Naive thymus-derived CD4-positive, alpha-beta T cell (primary cell): ENCODE measurements around the gene CHD3. TPM values are rescaled to one million over a fixed set of nuclear protein-coding genes. Genes with fewer than 3 reads are reported as not detected.

Source experiments
- ATAC-seq: fragments of 150-1000 bp; cut with Tn5 transposase; 2 replicates; pipeline ENCODE4 v1.10.0; 2021; ENCODE audit warnings: mild to moderate bottlenecking, moderate library complexity
- CTCF ChIA-PET: fragments of 350-600 bp; sonication (Branson Sonifier 250); formaldehyde crosslinking; loops from one replicate; lab custom pipeline; 2021; ENCODE audit warnings: antibody characterized with exemption; lab: Charles Lee
- POLR2A ChIA-PET: fragments of 350-600 bp; sonication (Branson Sonifier 250); formaldehyde crosslinking; loops from one replicate; lab custom pipeline; 2021; ENCODE audit warnings: antibody characterized with exemption, inconsistent platforms; lab: Charles Lee
- DNase-seq, 9 donors: peaks; one replicate each; pipeline versions ENCODE4 v3.0.0 to v3.0.0-alpha.2; 2020 to 2022; ENCODE audit warnings: mixed read lengths in 1 of 9
- H3K27ac ChIP-seq: one replicate; pipeline ENCODE4 v1.7.0; 2013; ENCODE audit warnings: mild to moderate bottlenecking, low read depth, low read length, moderate library complexity
- H3K27me3 ChIP-seq, 2 donors: one replicate each; pipeline ENCODE4 v1.7.0; 2013; ENCODE audit warnings: low read length in 2 of 2, mild to moderate bottlenecking in 2 of 2, moderate library complexity in 2 of 2; ENCODE audit not compliant: control insufficient read depth in 2 of 2, insufficient read depth in 2 of 2
- H3K36me3 ChIP-seq, 3 experiments: 1 replicate in 2 of 3; 2 replicates in 1 of 3; pipeline ENCODE4 v1.7.0; 2013; ENCODE audit warnings: low read length in 3 of 3, mild to moderate bottlenecking in 3 of 3, moderate library complexity in 1 of 3; ENCODE audit not compliant: insufficient read depth in 3 of 3, control insufficient read depth in 2 of 3
- H3K4me1 ChIP-seq, 2 donors: one replicate each; pipeline ENCODE4 v1.7.0; 2013; ENCODE audit warnings: low read length in 2 of 2, mild to moderate bottlenecking in 2 of 2, moderate library complexity in 1 of 2; ENCODE audit not compliant: control insufficient read depth in 2 of 2, insufficient read depth in 2 of 2
- H3K4me3 ChIP-seq: 2 replicates; pipeline ENCODE4 v1.7.0; 2013; ENCODE audit warnings: mild to moderate bottlenecking, low read length
- H3K9me3 ChIP-seq, 3 experiments: 1 replicate in 2 of 3; 2 replicates in 1 of 3; pipeline ENCODE4 v1.7.0; 2013; ENCODE audit warnings: low read length in 3 of 3; ENCODE audit not compliant: control insufficient read depth in 2 of 3
- H3K27ac Mint-ChIP-seq, 9 donors: one replicate each; pipeline ENCODE4 v1.8.0; 2020 to 2022; ENCODE audit warnings: mixed read lengths in 9 of 9, mild to moderate bottlenecking in 8 of 9, moderate library complexity in 5 of 9, inconsistent platforms in 2 of 9
- H3K27me3 Mint-ChIP-seq, 5 donors: one replicate each; pipeline ENCODE4 v1.8.0; 2021 to 2022; ENCODE audit warnings: mixed read lengths in 5 of 5, mild to moderate bottlenecking in 1 of 5
- H3K36me3 Mint-ChIP-seq, 5 donors: one replicate each; pipeline ENCODE4 v1.8.0; 2020 to 2022; ENCODE audit warnings: mixed read lengths in 5 of 5, mild to moderate bottlenecking in 3 of 5, inconsistent platforms in 1 of 5
- H3K4me1 Mint-ChIP-seq, 7 donors: one replicate each; pipeline ENCODE4 v1.8.0; 2020 to 2022; ENCODE audit warnings: mixed read lengths in 7 of 7, mild to moderate bottlenecking in 3 of 7, inconsistent platforms in 1 of 7
- H3K4me3 Mint-ChIP-seq, 10 donors: one replicate each; pipeline ENCODE4 v1.8.0; 2020 to 2022; ENCODE audit warnings: mild to moderate bottlenecking in 10 of 10, mixed read lengths in 10 of 10, moderate library complexity in 6 of 10, inconsistent platforms in 2 of 10
- H3K9me3 Mint-ChIP-seq, 11 donors: one replicate each; pipeline ENCODE4 v1.8.0; 2020 to 2022; ENCODE audit warnings: mixed read lengths in 11 of 11, mild to moderate bottlenecking in 4 of 11, inconsistent platforms in 1 of 11, moderate library complexity in 1 of 11
- intact Hi-C, 2 donors: fragments of 100-400 bp; cut with micrococcal nuclease; formaldehyde crosslinking; loops; one replicate each; pipeline ENCODE4 v1.15.1; 2023
- polyA plus RNA-seq, 2 donors: library from polyadenylated mRNA; unstranded; fragments of 300-500 nt; fragmentation: Illumina TruSeq; gene quantifications; one replicate each; pipeline ENCODE4 v1.2.3, GENCODE V29; 2021
- total RNA-seq, 6 experiments: library from RNA in 5 of 6; stranded (reverse) in 5 of 6; gene quantifications; 1 replicate in 5 of 6; 2 replicates in 1 of 6; pipeline ENCODE4 v1.2.3 and lab custom pipeline; 2021 to 2026

CHD3 gene
- total and polyA plus RNA-seq, 7 experiments from 2014 or later = 12.7 to 417 (median 247) TPM

DNA sequence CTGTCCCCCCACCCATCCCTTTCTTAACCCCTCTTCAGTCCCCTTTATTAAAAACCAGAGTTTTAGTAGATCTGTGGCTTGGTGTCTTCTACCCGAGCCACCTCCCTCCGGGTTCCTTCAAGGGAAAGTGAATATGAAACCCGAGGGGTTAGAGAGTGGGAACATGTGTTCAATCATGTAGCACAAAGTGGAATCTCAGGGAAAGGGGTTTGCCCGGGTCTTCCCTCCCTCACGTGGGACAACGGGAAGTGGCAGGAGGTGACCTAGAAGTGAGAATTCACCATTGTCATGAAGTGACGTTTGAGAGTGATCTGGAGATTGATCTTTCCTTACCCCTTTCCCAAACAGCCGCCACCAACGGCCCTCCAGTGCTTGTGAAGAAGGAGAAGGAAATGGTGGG, 22.5 kb downstream of the CHD3 start:
- Mint-ChIP-seq H3K36me3 (peaks cover 17 to 33% (median 26%) of the 10 kb centered on the region in 5 donors), H3K4me3 (no peak overlapping the region), H3K4me1 (peaks cover 20 to 32% (median 27%) of the 10 kb centered on the region in 7 donors), H3K27ac (peak overlapping the region in 6 of 9 donors; percentile 0 to 62 (median 23)), H3K27me3 (no peaks in the 10 kb centered on the region), H3K9me3 (peaks cover 0 to 2% (median 0%) of the 10 kb centered on the region in 11 donors)
- POLR2A ChIA-PET = interaction anchor here (1.0 kb wide), 1 partner anchor 22 kb away, joined by 4 read pairs; the partner anchor contains the start of gene CHD3
- ATAC-seq = no peak
- Histone ChIP-seq H3K4me1 (peaks cover 11 to 12% of the 10 kb centered on the region in 2 donors), H3K27ac (no peak overlapping the region), H3K4me3 (no peak overlapping the region), H3K36me3 (peaks cover 10 to 65% (median 40%) of the 10 kb centered on the region in 3 experiments), H3K9me3 (no peaks in the 10 kb centered on the region), H3K27me3 (no peaks in the 10 kb centered on the region)
- CTCF ChIA-PET = interaction anchor here (1.4 to 3.0 kb wide), 4 partner anchors 45 to 79 kb away, joined by 6 to 33 read pairs (median 15); no protein-coding TSS in a partner anchor
- intact Hi-C loops = loop anchor here in 1 of 2 donors (5.0 kb wide), 1 partner anchor 146 kb away; no protein-coding TSS in a partner anchor
- no peak for DNase-seq

GRCh38 chr17:7912927-7913524, 24.4 kb downstream of the CHD3 start:
- POLR2A ChIA-PET = interaction anchor here (0.6 to 3.0 kb wide), 13 partner anchors 9 to 226 kb away, joined by 3 to 26 read pairs (median 4); partner anchors contain the start of genes NAA38 and TP53
- H3K9me3 ChIP-seq = no peaks in the 10 kb centered on the region
- H3K36me3 Mint-ChIP-seq = peaks cover 14 to 25% (median 20%) of the 10 kb centered on the region in 5 donors
- no peak overlapping the region for H3K4me3 ChIP-seq
- peak; percentile 64 for ATAC-seq
- intact Hi-C loops = loop anchor here (1.0 to 5.0 kb wide), 9 partner anchors 14 to 170 kb away; no protein-coding TSS in a partner anchor
- CTCF ChIA-PET = interaction anchor here (0.6 to 3.0 kb wide), 17 partner anchors 9 to 169 kb away, joined by 3 to 33 read pairs (median 5); no protein-coding TSS in a partner anchor
- peak overlapping the region in 7 of 10 donors; percentile 26 to 77 (median 49) for H3K4me3 Mint-ChIP-seq
- H3K27me3 ChIP-seq = no peaks in the 10 kb centered on the region
- peaks cover 20 to 22% of the 10 kb centered on the region in 2 donors for H3K4me1 ChIP-seq
- no peaks in the 10 kb centered on the region for H3K27me3 Mint-ChIP-seq
- peaks cover 7 to 46% (median 27%) of the 10 kb centered on the region in 3 experiments for H3K36me3 ChIP-seq
- H3K4me1 Mint-ChIP-seq = peaks cover 25 to 41% (median 37%) of the 10 kb centered on the region in 7 donors
- peak in 7 of 9 donors; percentile 55 to 77 (median 66) for DNase-seq
- peak overlapping the region; percentile 39 for H3K27ac ChIP-seq
- peak overlapping the region; percentile 66 to 90 (median 79) for H3K27ac Mint-ChIP-seq
- H3K9me3 Mint-ChIP-seq = peaks cover 0 to 4% (median 0%) of the 10 kb centered on the region in 11 donors

- POLR2A ChIA-PET = interaction anchor here (0.6 to 6.0 kb wide), 19 partner anchors 12 to 304 kb away, joined by 3 to 74 read pairs (median 6); partner anchors contain the start of genes CNTROB, KCNAB3, KDM6B and NAA38
Observed at GRCh38 chr17:7915179-7915610, 26.6 kb downstream of the CHD3 start.

DNA sequence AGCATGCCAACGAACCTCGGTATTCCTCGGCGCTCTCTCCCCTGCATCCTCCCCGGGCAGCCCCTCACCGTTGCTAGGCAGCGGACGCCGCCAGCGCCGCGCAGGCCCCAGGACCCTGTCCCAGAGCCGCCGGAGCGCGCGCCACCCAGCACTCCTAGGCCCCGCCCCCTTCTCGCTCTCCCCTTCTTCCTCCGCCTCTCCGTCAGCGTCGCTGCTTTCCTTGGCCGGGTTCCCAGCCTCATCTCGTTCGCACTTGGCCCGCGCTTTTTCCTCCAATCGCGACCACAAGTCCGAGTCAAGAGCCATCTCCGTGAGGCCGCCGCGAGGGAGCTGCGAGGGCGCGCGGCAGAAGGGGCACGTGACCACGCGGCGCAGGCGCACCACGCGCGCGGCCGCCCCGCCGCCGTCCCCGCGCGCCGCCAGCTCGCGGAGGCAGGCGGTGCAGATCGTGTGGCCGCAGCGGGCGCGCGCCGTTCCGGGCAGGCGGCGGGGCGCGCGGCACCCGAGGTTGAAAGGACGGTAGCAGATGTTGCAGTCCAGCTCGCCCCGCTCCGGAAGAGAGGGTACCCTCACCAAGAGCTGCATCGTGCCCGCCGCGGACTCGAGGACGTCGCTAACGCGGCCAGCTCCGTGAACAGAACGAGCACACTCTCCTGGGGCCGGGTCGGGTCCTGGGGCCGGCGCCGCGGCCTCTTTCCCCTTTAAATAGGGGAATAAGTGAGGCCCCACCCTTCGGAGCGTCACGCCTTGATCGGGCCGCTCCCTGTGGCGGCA, 27.2 kb downstream of the CHD3 start, which contains the start of gene RNF227:
Gene RNF227, minus strand, starts transcription at position 679 of the 774 bp plus-strand sequence. Its CDS starts 94 bp downstream, at position 585.
- Mint-ChIP-seq H3K4me3 (peak within 1 kb of the TSS; percentile 64 to 98 (median 88)), H3K36me3 (peaks cover under 1 to 4% (median 3%) of the 10 kb centered on the region in 5 donors), H3K9me3 (peaks cover 0 to 1% (median 0%) of the 10 kb centered on the region in 11 donors), H3K27me3 (no peaks in the 10 kb centered on the region), H3K27ac (peak within 1 kb of the TSS; percentile 82 to 95 (median 92)), H3K4me1 (peaks cover 22 to 37% (median 35%) of the 10 kb centered on the region in 7 donors)
- Histone ChIP-seq H3K27ac (peak within 1 kb of the TSS; percentile 75), H3K27me3 (no peaks in the 10 kb centered on the region), H3K36me3 (peaks cover 0 to 18% (median 7%) of the 10 kb centered on the region in 3 experiments), H3K4me3 (peak within 1 kb of the TSS; percentile 91), H3K4me1 (peaks cover 20 to 22% of the 10 kb centered on the region in 2 donors), H3K9me3 (no peaks in the 10 kb centered on the region)
- POLR2A ChIA-PET = interaction anchor here (0.6 to 6.0 kb wide), 21 partner anchors 11 to 304 kb away, joined by 3 to 74 read pairs (median 6); partner anchors contain the start of genes CNTROB, CYB5D1, KCNAB3 and KDM6B
- ATAC-seq (peak; percentile 88), DNase-seq (peak; percentile 74 to 90 (median 83))
- intact Hi-C loops = loop anchor here (1.0 kb wide), 5 partner anchors 17 to 58 kb away; partner anchors contain the start of genes CNTROB (in 2 of the 2) and NAA38 (in 1 of the 2)
- CTCF ChIA-PET = interaction anchor here (0.7 to 3.9 kb wide), 10 partner anchors 9 to 74 kb away, joined by 3 to 48 read pairs (median 4); partner anchors contain the start of genes CNTROB, CYB5D1, NAA38 and TRAPPC1

More at GRCh38 chr17:7915179-7915610, 26.6 kb downstream of the CHD3 start:
- Histone ChIP-seq H3K4me1 (peaks cover 20 to 22% of the 10 kb centered on the region in 2 donors), H3K9me3 (no peaks in the 10 kb centered on the region), H3K36me3 (peaks cover 0 to 24% (median 13%) of the 10 kb centered on the region in 3 experiments), H3K27me3 (no peaks in the 10 kb centered on the region), H3K4me3 (peak overlapping the region; percentile 91), H3K27ac (peak overlapping the region; percentile 75)
- Mint-ChIP-seq H3K4me3 (peak overlapping the region; percentile 64 to 98 (median 88)), H3K9me3 (peaks cover 0 to 1% (median 0%) of the 10 kb centered on the region in 11 donors), H3K4me1 (peaks cover 22 to 37% (median 35%) of the 10 kb centered on the region in 7 donors), H3K27ac (peak overlapping the region; percentile 79 to 95 (median 92)), H3K36me3 (peaks cover 6 to 9% (median 9%) of the 10 kb centered on the region in 5 donors), H3K27me3 (no peaks in the 10 kb centered on the region)
- CTCF ChIA-PET = interaction anchor here (1.0 to 3.9 kb wide), 9 partner anchors 11 to 74 kb away, joined by 3 to 48 read pairs (median 4); partner anchors contain the start of genes CNTROB, CYB5D1, NAA38 and TRAPPC1
- no peak for DNase-seq
- ATAC-seq = no peak
- intact Hi-C loops = loop anchor here (1.0 kb wide), 5 partner anchors 17 to 58 kb away; partner anchors contain the start of genes CNTROB (in 2 of the 2) and NAA38 (in 1 of the 2)

DNA sequence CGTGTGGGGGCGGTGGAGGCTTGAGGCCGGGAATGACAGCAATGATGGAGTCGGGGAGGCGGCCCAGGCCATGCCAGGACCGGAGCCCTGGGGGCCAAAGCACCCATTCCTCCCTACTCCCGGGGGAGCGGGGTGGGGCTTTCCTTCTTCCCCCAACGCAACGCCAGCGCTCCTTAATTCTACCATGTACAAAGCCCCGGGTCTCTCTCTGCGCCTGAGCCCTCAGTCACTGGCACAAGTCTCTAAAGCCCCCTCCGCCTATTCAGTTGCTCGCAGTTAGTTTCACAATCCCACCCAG, 27.7 kb downstream of the CHD3 start:
- H3K9me3 Mint-ChIP-seq = peaks cover 0 to 1% (median 0%) of the 10 kb centered on the region in 11 donors

More for the DNA sequence above, 27.7 kb downstream of the CHD3 start:
- Histone ChIP-seq H3K4me1 (peaks cover 20 to 22% of the 10 kb centered on the region in 2 donors), H3K27ac (peak overlapping the region; percentile 75), H3K9me3 (no peaks in the 10 kb centered on the region), H3K4me3 (peak overlapping the region; percentile 56), H3K27me3 (no peaks in the 10 kb centered on the region), H3K36me3 (peaks cover 0 to 13% (median 3%) of the 10 kb centered on the region in 3 experiments)
- ChIA-PET POLR2A (interaction anchor here (0.9 to 6.0 kb wide), 17 partner anchors 11 to 229 kb away, joined by 3 to 74 read pairs (median 6); partner anchors contain the start of genes CNTROB, CYB5D1, KCNAB3 and KDM6B), CTCF (interaction anchor here (0.7 to 3.9 kb wide), 8 partner anchors 8 to 73 kb away, joined by 3 to 48 read pairs (median 4); partner anchors contain the start of genes CNTROB and TRAPPC1)
- Mint-ChIP-seq H3K4me1 (peaks cover 20 to 37% (median 33%) of the 10 kb centered on the region in 7 donors), H3K27ac (peak overlapping the region; percentile 79 to 95 (median 89)), H3K36me3 (peaks cover 0 to 3% (median 0%) of the 10 kb centered on the region in 5 donors), H3K4me3 (peak overlapping the region; percentile 64 to 98 (median 82)), H3K27me3 (no peaks in the 10 kb centered on the region)
- intact Hi-C loops = no loop called here
- DNase-seq (no peak), ATAC-seq (no peak)
